HG02970 (cell line): ENCODE measurements around the gene MYNN.
A peak's percentile ranks its signal among the peaks of the same experiment; 100 is the strongest.

Experiments
- ATAC-seq: cut with Tn5 transposase; IDR thresholded peaks from one replicate; pipeline ENCODE4 v1.9.1; 2021; ENCODE audit warnings: mild to moderate bottlenecking, moderate library complexity, moderate number of reproducible peaks; ENCODE audit not compliant: unreplicated experiment, low FRiP score

Gene MYNN

DNA sequence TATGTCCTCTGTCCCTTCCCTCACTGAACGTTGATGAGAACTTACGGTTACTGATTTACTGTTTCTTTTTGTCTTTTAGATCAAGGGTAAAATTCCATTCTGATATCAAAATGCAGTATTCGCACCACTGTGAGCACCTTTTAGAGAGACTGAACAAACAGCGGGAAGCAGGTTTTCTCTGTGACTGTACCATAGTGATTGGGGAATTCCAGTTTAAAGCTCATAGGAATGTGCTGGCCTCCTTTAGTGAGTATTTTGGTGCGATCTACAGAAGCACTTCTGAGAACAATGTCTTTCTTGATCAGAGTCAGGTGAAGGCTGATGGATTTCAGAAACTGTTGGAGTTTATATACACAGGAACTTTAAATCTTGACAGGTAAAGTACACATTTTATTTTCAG lies 990 bp downstream of the MYNN start:
- no peak for ATAC-seq

GRCh38 chr3:169777822-169778221 lies 4.6 kb downstream of the MYNN start:
- no peak for ATAC-seq

- no peak for ATAC-seq
These were observed 7.5 kb downstream of the MYNN start for GRCh38 chr3:169780742-169781141.

- ATAC-seq, result no peak
These were observed 8.1 kb downstream of the MYNN start for GRCh38 chr3:169781209-169781855.

GRCh38 chr3:169787120-169787519 lies 13.9 kb downstream of the MYNN start:
- ATAC-seq, result no peak

DNA sequence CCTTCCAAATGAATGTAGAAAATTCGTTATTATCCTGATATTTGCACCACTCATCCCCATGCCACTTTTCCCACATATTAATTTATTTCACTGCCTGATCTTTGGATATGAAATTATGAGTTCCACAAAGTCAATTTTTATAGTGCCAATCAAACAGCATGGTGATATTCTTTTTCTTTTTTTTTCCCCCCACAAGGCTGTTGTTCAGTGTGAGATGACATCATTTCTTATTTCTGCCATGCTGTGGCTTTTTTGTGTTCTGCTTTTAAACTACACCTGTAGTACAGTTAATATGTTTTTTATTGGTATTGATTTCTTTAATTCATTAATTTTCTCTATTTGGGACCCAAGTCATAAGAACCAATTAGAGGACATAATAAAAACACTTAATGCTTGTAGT lies 14.6 kb downstream of the MYNN start:
- ATAC-seq, result no peak

GRCh38 chr3:169790219-169790618 lies 17.0 kb downstream of the MYNN start:
- no peak for ATAC-seq

- no peak for ATAC-seq
These were observed 17.7 kb downstream of the MYNN start for GRCh38 chr3:169790687-169791429.

DNA sequence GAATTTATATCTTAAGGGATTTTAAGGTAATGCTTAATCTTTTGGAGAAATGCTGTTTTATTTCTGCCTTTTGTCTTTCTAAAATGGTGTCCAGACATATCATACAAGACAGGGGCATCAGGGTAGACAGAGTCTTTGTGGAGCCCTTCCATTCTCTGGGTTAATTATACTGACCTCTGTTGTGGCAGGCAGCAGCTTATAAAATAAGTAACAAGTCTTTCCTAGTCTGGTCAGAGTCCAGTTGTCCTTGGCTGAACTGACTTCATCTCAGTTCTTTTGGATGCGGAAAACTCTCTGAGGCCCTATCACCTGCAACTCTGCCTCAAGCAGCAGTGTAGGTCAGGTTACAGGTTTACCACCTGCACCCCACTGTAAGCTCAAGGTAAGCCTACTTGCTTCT lies 19.2 kb downstream of the MYNN start:
- ATAC-seq, result no peak

- ATAC-seq, result no peak
These were observed 31.5 kb downstream of the MYNN start for GRCh38 chr3:169804681-169805080.

DNA sequence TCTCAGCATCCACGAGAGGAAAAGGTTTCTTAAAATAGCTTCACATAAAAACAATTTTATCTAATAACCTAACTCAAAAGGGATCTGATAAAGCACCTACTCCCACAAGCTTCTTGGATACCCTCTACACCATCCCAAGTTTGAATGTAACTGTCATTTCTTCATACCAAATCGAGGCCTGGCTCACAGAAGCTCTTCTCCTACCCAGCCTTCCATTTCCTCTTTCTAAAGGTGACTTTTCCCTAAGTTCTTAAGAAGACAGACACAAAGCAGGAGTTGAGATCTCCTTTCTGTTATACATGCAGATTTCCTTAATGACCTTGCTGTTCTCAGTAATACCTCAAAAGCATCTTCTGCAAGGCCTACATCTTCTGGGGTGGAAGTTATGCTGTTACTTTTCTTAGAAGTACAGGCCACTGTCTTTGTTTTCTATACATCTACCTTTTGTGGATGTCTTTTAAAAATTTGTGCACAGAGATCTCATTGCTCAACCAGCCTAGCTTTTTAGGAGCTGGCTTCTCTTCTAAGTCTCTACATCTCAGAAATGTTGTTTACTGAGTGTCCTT lies 36.1 kb downstream of the MYNN start:
- no peak for ATAC-seq

GRCh38 chr3:169811631-169812331 lies 38.6 kb downstream of the MYNN start:
- no peak for ATAC-seq

DNA sequence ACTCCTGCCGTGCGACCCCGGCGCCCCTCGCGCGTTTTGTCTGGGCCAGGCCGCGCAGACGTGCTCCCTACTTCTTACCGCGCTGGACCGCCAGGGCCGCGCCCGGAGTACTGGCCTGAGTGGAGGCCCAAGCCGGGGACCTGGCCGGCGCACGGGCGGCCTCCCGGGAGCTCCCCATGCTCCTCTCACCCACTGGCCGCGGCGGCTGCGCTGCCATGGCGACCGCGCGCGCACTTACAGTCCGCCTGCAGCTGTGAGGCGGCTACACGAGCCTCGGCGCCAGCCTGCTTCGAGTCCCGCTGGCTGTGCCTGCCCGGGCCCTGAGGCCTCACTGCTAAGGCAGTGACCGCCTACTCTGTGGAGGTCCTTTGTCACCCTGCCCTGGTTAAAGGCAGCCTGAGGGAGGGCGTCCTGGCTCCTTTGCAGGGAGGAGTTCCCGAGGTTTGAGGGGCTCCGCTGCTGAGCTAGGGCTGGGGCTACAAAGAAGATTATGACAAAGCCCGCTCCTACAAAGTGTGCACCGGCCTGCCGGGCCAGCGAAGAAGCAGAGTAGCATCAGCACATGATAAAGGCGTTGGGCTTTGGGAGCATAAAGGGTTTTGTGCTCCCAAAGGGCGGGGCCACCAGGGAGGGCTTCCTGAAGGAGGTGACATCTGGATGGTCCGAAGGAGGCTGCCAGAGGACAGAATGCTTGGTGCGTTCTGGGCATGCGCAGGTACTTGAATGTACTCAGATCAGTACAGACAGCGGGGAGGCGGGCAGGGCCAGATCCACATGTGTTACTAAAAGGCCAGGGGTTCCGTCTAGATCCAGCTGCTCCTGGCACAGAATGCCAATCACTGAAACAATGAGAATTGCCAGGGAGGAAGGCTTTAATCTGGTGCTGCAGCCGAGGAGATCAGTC lies 39.4 kb downstream of the MYNN start, which contains the start of the genes LRRC34 and LRRIQ4:
Gene LRRC34 (minus strand): TSS at position 573 of the 904 bp plus-strand sequence. CDS start 356 bp downstream, at position 217.
Gene LRRIQ4 (plus strand): TSS at position 539 of the 904 bp plus-strand sequence. CDS start 9,052 bp downstream, outside the sequence.
- ATAC-seq, result no peak

GRCh38 chr3:169813278-169813677 lies 40.1 kb downstream of the MYNN start:
- no peak for ATAC-seq

DNA sequence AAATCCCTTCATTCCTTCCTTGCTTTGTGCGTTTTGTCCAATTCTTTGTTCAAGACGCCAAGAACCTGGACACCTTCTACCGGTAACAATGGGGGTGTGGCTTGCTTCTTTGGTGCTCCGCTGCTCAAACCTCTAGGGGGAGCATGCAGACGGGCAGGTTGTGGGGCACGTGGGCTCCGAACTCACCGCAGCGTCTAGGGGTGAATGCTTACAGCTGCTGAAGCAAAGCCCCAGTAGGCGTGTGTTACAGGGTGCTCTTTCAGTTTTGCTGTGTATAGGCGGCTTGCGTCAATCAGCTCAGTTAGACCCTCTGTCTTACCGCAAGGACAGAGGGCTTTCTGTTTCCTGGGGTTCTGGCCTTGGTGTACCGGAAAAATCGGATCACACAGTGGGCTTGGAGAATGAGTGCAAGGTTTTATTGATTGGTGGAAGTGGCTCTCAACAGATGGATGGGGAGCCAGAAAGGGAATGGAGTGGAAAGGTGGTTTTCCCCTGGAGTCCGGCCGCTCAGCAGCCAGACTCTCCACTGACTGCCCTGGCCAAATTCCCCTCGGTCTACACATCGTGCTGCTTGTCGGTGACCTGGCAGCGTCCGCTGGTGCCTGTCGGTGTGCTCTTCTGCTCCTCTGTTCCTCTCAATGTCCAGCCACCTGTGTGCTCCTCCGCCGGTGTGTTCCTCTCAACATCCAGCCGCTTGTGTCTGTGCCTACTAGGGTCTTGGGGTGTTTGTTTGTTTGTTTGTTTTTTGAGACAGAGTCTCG lies 40.7 kb downstream of the MYNN start:
- peak; percentile 84 for ATAC-seq

DNA sequence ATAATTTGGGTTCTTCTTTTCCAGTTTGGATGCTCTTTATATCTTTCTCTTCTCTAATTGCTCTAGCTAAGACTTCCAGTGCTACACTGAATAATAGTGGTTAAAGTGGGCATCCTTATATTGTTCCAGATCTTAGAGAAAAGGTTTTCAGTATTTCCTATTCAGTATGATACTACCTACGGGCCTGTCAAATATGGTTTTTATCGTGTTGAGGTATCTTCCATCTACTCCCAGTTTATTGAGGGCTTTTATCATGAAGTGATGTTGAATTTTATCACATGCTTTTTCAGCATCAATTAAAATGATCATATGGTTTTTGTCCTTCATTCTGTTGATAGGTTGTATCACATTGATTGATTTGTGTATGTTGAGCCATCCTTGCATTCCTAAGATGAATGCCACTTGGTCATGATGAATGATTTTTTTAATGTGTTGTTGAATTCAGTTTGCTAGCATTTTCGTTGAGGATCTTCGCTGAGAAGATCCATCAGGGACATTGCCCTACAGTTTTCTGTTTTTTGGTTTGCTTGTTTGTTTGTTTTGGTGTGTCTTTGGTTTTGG lies 42.5 kb downstream of the MYNN start:
- no peak for ATAC-seq

DNA sequence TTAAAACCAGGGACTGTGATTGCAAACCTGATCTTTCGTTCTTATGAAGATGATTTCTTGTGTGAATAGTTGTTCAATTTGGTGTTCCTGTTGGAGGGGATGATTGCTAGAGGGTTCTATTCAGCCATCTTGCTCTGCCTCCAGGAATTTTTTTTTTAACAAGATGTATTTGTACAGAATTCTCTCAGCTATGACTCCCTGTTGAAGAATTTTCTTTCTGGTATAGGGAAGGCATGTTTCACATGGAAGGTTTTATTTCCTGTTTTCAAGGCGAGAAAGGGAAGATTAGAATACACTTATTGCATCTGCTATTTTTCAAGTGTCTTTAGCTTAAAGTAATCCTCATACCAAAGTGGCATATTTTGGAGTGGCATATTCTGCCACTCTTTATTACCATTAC lies 45.1 kb downstream of the MYNN start:
- no peak for ATAC-seq

DNA sequence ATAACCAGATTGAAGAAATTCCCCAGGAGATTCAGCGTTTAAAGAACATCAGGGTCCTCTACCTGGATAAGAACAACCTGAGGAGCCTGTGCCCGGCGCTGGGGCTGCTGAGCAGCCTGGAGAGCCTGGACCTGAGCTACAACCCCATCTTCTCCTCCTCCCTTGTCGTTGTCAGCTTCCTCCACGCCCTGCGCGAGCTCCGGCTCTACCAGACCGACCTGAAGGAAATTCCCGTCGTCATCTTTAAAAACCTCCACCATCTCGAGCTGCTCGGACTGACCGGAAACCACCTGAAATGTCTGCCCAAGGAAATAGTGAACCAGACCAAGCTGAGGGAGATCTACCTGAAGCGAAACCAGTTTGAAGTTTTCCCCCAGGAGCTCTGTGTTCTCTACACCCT lies 48.9 kb downstream of the MYNN start:
- no peak for ATAC-seq

DNA sequence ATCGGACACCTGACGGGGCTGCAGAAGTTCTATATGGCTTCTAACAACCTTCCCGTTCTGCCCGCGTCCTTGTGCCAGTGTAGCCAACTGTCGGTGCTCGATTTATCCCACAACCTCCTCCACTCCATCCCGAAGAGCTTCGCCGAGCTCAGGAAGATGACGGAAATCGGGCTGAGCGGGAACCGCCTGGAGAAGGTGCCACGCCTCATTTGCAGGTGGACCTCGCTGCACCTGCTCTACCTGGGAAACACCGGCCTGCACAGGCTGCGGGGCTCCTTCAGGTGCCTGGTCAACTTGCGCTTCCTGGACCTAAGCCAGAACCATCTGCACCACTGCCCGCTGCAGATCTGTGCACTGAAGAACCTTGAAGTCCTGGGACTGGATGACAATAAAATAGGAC lies 49.3 kb downstream of the MYNN start:
- no peak for ATAC-seq
